Measurements from ENCODE around the gene HDAC7.

- TF ChIP-seq CTCF (conservative IDR thresholded peaks at IDR 0.05; ENCODE audit: low read depth in 2 of 2) (peak; percentile 34 to 60; a peak in 3 of 4 replicates), EZH2 (IDR thresholded peaks at IDR 0.05; ENCODE audit: low read depth, unreplicated experiment) (no peak)
Observed at GRCh38 chr12:47758834-47759690, 60.6 kb downstream of the HDAC7 start, which contains the start of gene RAPGEF3.

Measured in GM23338 (cell line).